GM12875 (cell line): ENCODE results near the gene LBR.

Source experiments
- H3K4me3 ChIP-seq: one replicate; pipeline ENCODE4 v1.5.1; 2011; ENCODE audit warnings: low read depth, low read length, control low read depth
- TF ChIP-seq, protein P1 (sequence below): IDR thresholded peaks from 2 replicates; pipeline ENCODE4 v1.5.1; 2011; ENCODE audit warnings: low read depth, mild to moderate bottlenecking, control low read depth, inconsistent platforms, low read length, moderate library complexity, borderline replicate concordance; ENCODE audit not compliant: insufficient read depth

The LBR gene

DNA sequence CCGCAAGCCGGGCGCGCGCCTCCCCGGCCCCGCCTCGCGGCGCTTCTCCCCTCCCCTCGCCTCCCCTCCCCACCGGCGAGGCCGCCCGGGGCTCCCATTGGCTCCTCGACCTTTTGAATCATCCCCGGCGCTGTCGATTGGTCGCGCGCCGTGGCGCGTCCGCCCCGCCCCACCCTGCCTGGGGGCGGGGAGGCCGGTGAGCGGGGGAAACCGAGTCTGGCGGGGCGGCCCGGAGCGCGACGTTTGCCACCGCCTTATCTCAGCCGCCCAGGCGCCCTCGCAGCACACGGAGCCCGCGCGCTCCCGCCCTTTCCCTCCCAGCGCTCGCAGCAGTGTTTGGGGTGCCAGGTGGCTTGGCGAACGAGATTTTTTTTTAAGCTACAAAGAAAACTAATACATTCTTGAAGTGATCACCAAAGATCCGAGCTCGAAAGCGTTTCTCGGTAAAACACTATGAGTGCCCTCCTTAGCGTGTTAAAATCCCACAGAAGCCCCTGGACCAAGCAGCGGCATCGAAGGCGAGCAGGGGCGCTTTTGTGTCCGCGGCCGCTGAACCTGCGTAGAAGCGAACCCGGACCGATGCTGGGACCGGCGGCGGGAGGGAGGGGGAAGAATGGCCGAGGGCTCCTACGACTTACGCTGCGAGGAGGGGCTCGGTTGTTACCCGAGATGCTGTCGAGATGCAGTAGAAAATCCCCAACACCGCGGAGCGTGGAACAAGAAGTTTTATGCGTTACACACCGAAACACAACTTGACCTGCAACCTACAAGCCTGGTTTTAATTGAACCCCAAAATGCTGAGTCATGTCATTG, 436 bp upstream of the LBR start:
- peak overlapping the region; percentile 74 for H3K4me3 ChIP-seq
- TF ChIP-seq, protein P1, sequence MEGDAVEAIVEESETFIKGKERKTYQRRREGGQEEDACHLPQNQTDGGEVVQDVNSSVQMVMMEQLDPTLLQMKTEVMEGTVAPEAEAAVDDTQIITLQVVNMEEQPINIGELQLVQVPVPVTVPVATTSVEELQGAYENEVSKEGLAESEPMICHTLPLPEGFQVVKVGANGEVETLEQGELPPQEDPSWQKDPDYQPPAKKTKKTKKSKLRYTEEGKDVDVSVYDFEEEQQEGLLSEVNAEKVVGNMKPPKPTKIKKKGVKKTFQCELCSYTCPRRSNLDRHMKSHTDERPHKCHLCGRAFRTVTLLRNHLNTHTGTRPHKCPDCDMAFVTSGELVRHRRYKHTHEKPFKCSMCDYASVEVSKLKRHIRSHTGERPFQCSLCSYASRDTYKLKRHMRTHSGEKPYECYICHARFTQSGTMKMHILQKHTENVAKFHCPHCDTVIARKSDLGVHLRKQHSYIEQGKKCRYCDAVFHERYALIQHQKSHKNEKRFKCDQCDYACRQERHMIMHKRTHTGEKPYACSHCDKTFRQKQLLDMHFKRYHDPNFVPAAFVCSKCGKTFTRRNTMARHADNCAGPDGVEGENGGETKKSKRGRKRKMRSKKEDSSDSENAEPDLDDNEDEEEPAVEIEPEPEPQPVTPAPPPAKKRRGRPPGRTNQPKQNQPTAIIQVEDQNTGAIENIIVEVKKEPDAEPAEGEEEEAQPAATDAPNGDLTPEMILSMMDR, result no peak

DNA sequence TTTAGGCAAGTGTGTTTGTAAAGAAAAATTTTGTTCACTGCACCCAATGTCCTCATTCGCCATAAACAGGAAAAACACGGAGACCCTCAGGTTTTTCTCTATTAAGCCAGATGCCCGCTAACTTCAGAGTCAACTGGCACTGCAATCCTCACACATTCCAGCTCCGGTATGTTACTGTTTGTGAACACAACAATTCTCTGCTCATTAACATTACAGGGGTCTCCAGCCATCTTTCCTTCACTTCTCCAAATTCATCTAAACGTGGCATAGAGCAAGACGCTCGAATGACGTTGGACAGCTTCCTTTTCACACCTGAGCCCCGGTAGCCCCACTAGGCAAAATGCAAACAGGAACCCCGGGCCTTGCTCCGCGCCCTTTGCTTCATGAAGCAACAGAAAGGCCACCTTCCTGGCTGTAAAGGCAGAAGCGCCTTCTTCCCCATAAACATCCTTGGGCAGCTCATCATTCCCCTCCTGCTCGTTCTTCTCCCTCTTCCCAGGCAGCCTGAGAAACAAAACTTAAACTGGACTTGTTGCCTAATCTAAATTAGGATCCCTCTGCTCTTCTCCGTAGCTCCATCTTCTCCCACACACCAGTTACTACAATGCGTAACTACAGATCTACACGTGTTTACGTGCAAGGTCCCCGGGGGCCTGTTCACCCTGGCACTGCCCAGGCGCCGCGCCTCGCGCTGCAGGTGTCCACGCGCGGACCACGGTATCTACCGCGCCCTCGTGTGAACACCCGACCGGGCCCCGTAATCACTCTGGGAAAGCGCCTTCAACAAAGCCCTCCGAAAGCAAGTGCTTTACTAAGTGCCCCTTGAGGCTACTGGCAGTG, 1.2 kb downstream of the LBR start:
- TF ChIP-seq, protein P1, result no peak
- H3K4me3 ChIP-seq, result peak overlapping the region; percentile 74

DNA sequence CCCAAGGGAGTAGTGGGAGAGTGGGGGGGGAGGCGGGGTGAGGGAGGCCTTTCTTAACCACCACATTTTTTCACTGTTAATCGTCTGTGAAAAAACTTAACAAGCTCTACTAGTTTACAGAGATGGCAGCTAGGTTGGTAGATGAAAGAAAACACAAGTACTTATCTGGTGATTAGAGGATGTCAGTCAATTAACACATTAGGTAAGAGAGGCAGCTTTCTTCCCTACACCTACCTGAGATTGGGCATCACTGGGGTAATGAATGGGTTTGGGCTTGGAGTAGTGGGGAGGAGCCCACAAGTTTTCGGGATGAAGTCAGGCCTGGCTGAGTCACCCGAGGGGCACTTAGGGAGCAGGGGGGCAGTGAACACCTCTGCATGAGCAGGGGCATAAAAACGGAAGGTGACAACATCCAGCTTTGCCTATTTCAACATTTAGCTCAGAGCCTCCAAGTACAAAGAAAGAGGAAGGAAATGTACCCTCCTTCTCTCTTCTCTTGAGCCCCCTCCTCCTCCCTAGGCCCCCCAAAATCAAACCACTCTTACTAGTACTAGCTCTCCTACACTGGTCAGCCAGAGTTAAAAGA, 2.5 kb downstream of the LBR start:
- no peak overlapping the region for H3K4me3 ChIP-seq
- TF ChIP-seq, protein P1, result no peak

DNA sequence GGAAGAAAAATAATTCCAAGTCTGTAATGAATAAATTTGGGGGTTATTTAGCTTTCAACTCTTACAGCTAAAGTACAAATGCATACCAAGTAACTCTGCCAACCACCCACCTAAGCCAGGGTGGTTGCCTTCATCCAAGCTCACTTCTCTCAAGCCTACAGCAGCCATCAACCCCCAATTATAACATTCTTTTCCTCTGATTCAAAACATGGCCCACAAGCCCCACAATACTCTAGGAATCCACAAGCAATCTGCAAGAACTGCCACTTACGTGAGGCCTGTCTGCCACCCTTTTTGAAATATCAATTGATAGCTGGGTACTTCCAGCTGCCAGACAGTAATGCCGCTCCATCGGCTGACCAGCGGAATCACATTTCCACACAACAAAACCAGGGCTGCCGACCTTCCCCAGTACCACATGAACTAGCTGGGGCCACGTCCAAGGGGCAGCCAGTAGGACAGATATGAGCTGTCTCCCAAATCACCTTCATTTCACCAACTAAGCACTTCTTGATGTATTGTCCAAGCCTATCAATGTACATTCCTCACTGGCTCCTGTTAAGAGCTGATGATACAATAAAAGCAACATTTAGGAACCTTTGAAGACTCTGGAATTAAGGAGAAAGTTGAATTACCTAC, 3.2 kb downstream of the LBR start:
- TF ChIP-seq, protein P1, result no peak
- H3K4me3 ChIP-seq, result no peak overlapping the region

DNA sequence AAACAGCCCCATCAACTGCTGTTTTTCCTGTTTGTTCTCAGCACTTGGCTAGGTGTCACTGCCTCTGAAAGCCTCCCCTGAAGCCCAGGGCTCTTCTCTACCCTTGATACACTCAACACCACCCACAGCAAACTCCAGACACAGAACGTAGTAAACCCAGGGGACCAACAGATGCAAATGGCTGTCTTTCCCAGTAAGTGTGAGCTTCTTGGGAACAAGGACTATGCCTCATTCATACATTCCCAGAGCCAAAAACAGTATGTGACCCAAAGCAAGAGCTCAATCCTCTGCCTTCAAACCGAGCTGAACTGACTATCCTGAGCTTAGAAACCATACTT, 4.4 kb downstream of the LBR start:
- no peak overlapping the region for H3K4me3 ChIP-seq
- TF ChIP-seq, protein P1, result no peak

DNA sequence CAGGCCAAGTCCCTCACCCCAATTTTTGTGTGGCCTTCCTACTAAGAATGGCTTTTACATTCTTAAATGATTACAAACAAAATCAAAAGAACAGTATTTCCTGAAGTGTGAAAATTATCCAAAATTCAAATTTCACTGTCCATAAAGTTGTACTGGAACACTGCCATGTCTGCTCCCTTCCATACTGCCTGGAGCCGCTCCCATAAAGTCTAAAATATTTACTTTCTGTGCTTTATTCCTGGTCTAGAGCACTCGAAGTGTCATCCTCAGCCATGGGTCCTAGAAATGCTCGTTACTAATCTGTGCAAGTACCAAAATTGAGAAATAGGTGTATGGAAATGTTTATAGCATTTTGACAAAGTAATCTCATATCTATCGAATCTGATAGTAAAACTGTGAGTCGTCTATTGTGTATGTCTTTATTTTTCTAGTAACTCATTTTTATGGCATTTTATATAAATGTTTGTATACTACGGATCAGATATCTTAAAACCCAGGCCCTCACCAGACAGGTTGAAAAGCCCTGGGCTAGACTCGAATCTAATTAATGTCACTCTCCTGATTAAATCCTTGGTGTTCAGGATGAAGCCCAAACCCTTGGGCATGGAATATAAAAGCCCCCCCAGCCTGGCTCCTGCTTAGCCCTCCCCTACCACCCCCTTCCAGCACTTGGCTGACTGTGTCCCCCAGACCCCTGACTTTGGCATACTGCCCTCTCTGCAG, 4.9 kb downstream of the LBR start:
- H3K4me3 ChIP-seq, result no peak overlapping the region

More for the DNA sequence above, 4.9 kb downstream of the LBR start:
- TF ChIP-seq, protein P1, result no peak
